Measurements from ENCODE around the gene TMC4.

Gene TMC4

GRCh38 chr19:54127688-54128440 is 45.1 kb downstream of the TMC4 start:
- DNase-seq = no peak

GRCh38 chr19:54125713-54126112 is 47.2 kb downstream of the TMC4 start:
- no peak for DNase-seq

GRCh38 chr19:54124393-54124792 is 48.6 kb downstream of the TMC4 start:
- no peak for DNase-seq

DNA sequence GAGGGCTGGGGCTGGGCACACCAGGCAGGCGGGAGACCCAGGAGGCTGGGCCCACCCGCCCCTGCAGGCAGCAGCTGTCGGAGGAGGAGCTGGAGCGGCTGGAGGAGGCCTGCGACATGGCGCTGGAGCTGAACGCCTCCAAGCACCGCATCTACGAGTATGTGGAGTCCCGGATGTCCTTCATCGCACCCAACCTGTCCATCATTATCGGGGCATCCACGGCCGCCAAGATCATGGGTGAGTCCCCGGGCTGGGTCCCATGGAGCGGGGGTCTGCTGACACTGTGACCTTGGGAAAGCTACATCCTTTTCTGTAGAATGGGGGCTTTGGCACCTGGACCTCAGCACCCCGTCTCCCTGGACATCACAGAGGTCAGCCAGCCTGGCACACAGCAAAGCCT is 49.3 kb downstream of the TMC4 start:
- no peak for DNase-seq

GRCh38 chr19:54121259-54121658 is 51.7 kb downstream of the TMC4 start:
- no peak for DNase-seq

GRCh38 chr19:54115109-54116063 is 57.6 kb downstream of the TMC4 start, which contains the start of the genes PRPF31 and TFPT:
Gene PRPF31, plus strand, starts transcription at chr19:54115754. Its CDS starts 2,525 bp downstream, at chr19:54118279.
Gene TFPT, minus strand, starts transcription at chr19:54115657. Its CDS starts 388 bp downstream, at chr19:54115269.
- peak; percentile 95 for DNase-seq

DNA sequence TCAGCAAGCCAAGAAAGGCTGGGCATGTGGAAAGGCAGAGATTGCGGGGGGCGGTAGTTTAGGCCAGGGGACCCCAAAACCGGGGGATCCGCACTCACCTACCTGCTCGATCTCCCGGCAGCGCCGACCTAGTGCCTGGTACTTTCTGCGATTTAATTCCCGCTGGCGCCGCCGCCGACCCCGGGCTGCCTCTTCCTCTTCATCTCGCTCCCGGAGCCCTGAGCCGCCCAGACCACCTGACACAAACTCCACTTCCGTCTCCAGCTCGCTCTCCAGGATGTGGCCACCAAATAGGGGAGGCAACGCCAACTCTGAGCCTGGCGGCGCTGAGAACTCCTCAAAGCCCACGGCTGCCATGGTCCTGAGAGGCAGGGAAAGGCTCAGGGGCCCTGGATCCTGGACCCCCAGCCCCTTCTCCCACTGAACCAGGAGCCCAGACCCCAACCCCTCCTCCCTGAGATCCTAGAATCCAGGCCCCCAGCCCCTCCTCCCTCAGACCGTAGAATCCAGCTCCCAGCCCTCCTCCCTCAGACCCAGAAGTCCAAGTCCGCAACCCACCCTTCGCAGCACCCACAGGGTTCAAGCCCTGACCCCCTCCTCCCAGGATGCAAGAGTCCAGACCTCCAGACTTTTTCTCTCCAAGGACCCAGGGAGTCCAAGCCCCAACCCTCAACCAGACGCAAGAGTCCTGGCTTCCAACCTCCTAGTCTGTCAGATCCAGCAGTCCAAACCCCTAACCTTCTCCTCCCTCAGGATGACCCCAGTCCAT is 58.4 kb downstream of the TMC4 start:
- peak; percentile 49 for DNase-seq

All from activated gamma-delta T cell treated with Interleukin-2 at 50 U/mL for 16 hours (primary cell).